HG03571 (cell line): ENCODE measurements around the gene C17orf67.

Source experiments
- ATAC-seq: cut with Tn5 transposase; IDR thresholded peaks from one replicate; pipeline ENCODE4 v1.9.1; 2021; ENCODE audit not compliant: unreplicated experiment

C17orf67 gene

GRCh38 chr17:56833057-56833808 lies 487 bp downstream of the C17orf67 start:
- peak; percentile 44 for ATAC-seq

GRCh38 chr17:56832446-56832845 lies 1.3 kb downstream of the C17orf67 start:
- ATAC-seq, result no peak

GRCh38 chr17:56831369-56832095 lies 2.2 kb downstream of the C17orf67 start:
- no peak for ATAC-seq

GRCh38 chr17:56830726-56831368 lies 2.9 kb downstream of the C17orf67 start:
- ATAC-seq, result no peak

GRCh38 chr17:56826611-56827414 lies 6.9 kb downstream of the C17orf67 start:
- ATAC-seq, result no peak

GRCh38 chr17:56824503-56824902 lies 9.2 kb downstream of the C17orf67 start:
- no peak for ATAC-seq

GRCh38 chr17:56823848-56824247 lies 9.9 kb downstream of the C17orf67 start:
- ATAC-seq, result no peak

GRCh38 chr17:56822725-56823124 lies 11.0 kb downstream of the C17orf67 start:
- no peak for ATAC-seq

GRCh38 chr17:56821847-56822534 lies 11.7 kb downstream of the C17orf67 start:
- ATAC-seq, result no peak

GRCh38 chr17:56820207-56820606 lies 13.5 kb downstream of the C17orf67 start:
- no peak for ATAC-seq

- ATAC-seq, result no peak
These were observed 14.1 kb downstream of the C17orf67 start for GRCh38 chr17:56819431-56820145.

- no peak for ATAC-seq
These were observed 14.7 kb downstream of the C17orf67 start for GRCh38 chr17:56819030-56819429.

GRCh38 chr17:56817066-56817465 lies 16.7 kb downstream of the C17orf67 start:
- no peak for ATAC-seq

GRCh38 chr17:56815711-56816110 lies 18.0 kb downstream of the C17orf67 start:
- ATAC-seq, result no peak

GRCh38 chr17:56812901-56813388 lies 20.8 kb downstream of the C17orf67 start:
- no peak for ATAC-seq

GRCh38 chr17:56810891-56811775 lies 22.6 kb downstream of the C17orf67 start:
- no peak for ATAC-seq

- no peak for ATAC-seq
These were observed 23.4 kb downstream of the C17orf67 start for GRCh38 chr17:56810343-56810742.

- ATAC-seq, result no peak
These were observed 23.9 kb downstream of the C17orf67 start for GRCh38 chr17:56809820-56810179.
